A673 (cell line): ENCODE measurements around the gene HES7. TPM values are rescaled to one million over a fixed set of nuclear protein-coding genes. Genes with fewer than 3 reads are reported as not detected.

Experiments
- BruUV-seq: library from RNA; stranded (reverse); fragments of 400-500 nt; replicated peaks from 2 replicates; lab custom pipeline; 2021; lab: Mats Ljungman, UMichigan
- CTCF ChIA-PET: fragments of 300-600 bp; sonication (Branson Sonifier 250); formaldehyde crosslinking; loops from one replicate; lab custom pipeline; 2022; ENCODE audit warnings: antibody characterized with exemption; lab: Charles Lee
- POLR2A ChIA-PET: fragments of 300-600 bp; sonication (Branson Sonifier 250); formaldehyde crosslinking; loops from one replicate; lab custom pipeline; 2022; ENCODE audit warnings: antibody characterized with exemption; ENCODE audit not compliant: low non-redundant PET; lab: Charles Lee
- DNase-seq: peaks from one replicate; pipeline ENCODE4 v3.0.0-alpha.2; 2015; ENCODE audit warnings: low spot score
- H3K27ac ChIP-seq: fragments of 200-600 bp; sonication (generic); 2 replicates; pipeline ENCODE4 v1.5.1; 2016; ENCODE audit warnings: mixed run types, low read depth, mild to moderate bottlenecking, mixed read lengths, antibody characterized with exemption, low read length; ENCODE audit not compliant: poor library complexity, severe bottlenecking
- H3K27me3 ChIP-seq: fragments of 200-600 bp; sonication (generic); replicated peaks from 2 replicates; pipeline ENCODE4 v1.6.1; 2017; ENCODE audit warnings: mixed run types, low read depth, mild to moderate bottlenecking, mixed read lengths, antibody characterized with exemption, low read length; ENCODE audit not compliant: insufficient read depth, poor library complexity
- H3K36me3 ChIP-seq: fragments of 200-600 bp; sonication (generic); 2 replicates; pipeline ENCODE4 v1.6.1; 2016; ENCODE audit warnings: mixed run types, mild to moderate bottlenecking, mixed read lengths, antibody characterized with exemption, low read length; ENCODE audit not compliant: insufficient read depth, poor library complexity, severe bottlenecking
- H3K4me1 ChIP-seq: fragments of 200-600 bp; sonication (generic); 2 replicates; pipeline ENCODE4 v1.6.1; 2017; ENCODE audit warnings: mixed run types, mild to moderate bottlenecking, mixed read lengths, antibody characterized with exemption, low read length; ENCODE audit not compliant: insufficient read depth, poor library complexity, severe bottlenecking
- H3K4me3 ChIP-seq: fragments of 200-600 bp; sonication (generic); 2 replicates; pipeline ENCODE4 v1.5.1; 2016; ENCODE audit warnings: low read depth, mixed run types, mild to moderate bottlenecking, mixed read lengths, low read length; ENCODE audit not compliant: poor library complexity, severe bottlenecking
- H3K9me3 ChIP-seq: fragments of 200-600 bp; sonication (generic); 2 replicates; pipeline ENCODE4 v1.6.1; 2016; ENCODE audit warnings: mixed run types, low read depth, mild to moderate bottlenecking, mixed read lengths, antibody characterized with exemption, low read length; ENCODE audit not compliant: poor library complexity, severe bottlenecking
- EZH2 ChIP-seq: fragments of 200-600 bp; sonication (generic); IDR thresholded peaks from 2 replicates; pipeline ENCODE4 v1.6.1; 2017; ENCODE audit warnings: borderline replicate concordance, low read depth, mild to moderate bottlenecking, mixed read lengths, antibody characterized with exemption, low read length; ENCODE audit not compliant: poor library complexity, severe bottlenecking
- intact Hi-C: fragments of 100-400 bp; cut with micrococcal nuclease; formaldehyde crosslinking; loops from one replicate; pipeline ENCODE4 v1.10.0; 2022; ENCODE audit not compliant: unreplicated experiment
- total RNA-seq: library from RNA; stranded (reverse); gene quantifications from 2 replicates; pipeline ENCODE4 v1.2.3, GENCODE V29; 2021
- TF ChIP-seq, protein P1 (sequence below): fragments of 300-800, 200-600 bp; sonication (generic); conservative IDR thresholded peaks from 2 replicates; pipeline ENCODE4 v1.5.1; 2017; ENCODE audit warnings: low read depth, mild to moderate bottlenecking, antibody characterized with exemption, low read length, moderate library complexity, mixed read lengths

The HES7 gene
- total RNA-seq, 1 experiment from 2014 or later, result 1.7 TPM

DNA sequence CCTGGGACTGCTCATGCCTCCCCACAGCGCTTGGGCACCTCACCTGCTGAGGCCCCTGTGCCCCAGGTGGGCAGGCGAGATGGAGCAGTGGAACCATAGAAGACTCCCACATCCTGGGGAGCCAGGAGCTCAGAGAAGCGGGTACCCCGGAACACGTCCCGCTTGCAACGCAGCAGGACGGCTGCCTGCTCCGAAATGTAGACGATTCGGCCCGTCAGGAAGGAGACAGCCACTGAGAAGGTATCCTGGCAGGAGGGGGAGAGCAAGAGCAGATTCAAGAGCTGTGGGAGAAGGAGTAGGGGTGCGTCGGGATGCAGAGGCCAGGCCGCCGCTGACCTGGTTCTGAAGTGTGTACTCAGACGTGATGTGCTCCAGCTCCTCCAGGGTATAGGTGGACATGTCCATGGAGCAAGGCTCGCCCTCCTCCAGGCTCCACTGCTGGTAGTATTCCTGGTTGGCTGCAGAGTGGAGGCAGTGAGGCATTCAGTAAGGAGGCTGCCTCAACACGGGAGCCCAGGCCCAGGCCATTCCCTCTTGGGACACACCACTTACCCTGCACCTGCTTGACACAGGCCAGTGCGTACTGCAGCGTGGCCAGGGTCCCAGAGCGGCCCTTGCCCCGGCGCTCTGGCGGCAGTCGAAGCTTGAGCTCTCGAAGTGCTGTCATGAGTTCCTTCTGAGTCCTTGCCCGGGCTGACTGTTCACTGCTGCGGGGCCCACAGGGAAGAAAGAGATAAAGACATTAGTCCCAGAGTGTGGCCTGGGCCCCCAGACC, 25.7 kb upstream of the HES7 start:
- Histone ChIP-seq H3K36me3 (peaks cover 54% of the 10 kb centered on the region), H3K4me3 (no peak overlapping the region), H3K9me3 (no peaks in the 10 kb centered on the region), H3K27me3 (no peaks in the 10 kb centered on the region), H3K4me1 (peaks cover 29% of the 10 kb centered on the region), H3K27ac (no peak overlapping the region)
- intact Hi-C loops, result no loop called here
- no peak for DNase-seq
- ChIA-PET POLR2A (no interaction called here), CTCF (no interaction called here)
- no TSS peak for BruUV-seq
- no peak for TF ChIP-seq EZH2
- TF ChIP-seq, protein P1, sequence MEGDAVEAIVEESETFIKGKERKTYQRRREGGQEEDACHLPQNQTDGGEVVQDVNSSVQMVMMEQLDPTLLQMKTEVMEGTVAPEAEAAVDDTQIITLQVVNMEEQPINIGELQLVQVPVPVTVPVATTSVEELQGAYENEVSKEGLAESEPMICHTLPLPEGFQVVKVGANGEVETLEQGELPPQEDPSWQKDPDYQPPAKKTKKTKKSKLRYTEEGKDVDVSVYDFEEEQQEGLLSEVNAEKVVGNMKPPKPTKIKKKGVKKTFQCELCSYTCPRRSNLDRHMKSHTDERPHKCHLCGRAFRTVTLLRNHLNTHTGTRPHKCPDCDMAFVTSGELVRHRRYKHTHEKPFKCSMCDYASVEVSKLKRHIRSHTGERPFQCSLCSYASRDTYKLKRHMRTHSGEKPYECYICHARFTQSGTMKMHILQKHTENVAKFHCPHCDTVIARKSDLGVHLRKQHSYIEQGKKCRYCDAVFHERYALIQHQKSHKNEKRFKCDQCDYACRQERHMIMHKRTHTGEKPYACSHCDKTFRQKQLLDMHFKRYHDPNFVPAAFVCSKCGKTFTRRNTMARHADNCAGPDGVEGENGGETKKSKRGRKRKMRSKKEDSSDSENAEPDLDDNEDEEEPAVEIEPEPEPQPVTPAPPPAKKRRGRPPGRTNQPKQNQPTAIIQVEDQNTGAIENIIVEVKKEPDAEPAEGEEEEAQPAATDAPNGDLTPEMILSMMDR, result no peak

GRCh38 chr17:8148560-8148959, 24.7 kb upstream of the HES7 start:
- intact Hi-C loops, result no loop called here
- no peak overlapping the region for H3K27ac ChIP-seq
- BruUV-seq, result no TSS peak
- no peak for DNase-seq
- H3K36me3 ChIP-seq, result peaks cover 62% of the 10 kb centered on the region
- H3K4me1 ChIP-seq, result peaks cover 20% of the 10 kb centered on the region
- ChIA-PET POLR2A (no interaction called here), CTCF (no interaction called here)
- no peaks in the 10 kb centered on the region for H3K27me3 ChIP-seq
- no peaks in the 10 kb centered on the region for H3K9me3 ChIP-seq
- H3K4me3 ChIP-seq, result no peak overlapping the region
- TF ChIP-seq EZH2, result no peak
- TF ChIP-seq, protein P1, result no peak

DNA sequence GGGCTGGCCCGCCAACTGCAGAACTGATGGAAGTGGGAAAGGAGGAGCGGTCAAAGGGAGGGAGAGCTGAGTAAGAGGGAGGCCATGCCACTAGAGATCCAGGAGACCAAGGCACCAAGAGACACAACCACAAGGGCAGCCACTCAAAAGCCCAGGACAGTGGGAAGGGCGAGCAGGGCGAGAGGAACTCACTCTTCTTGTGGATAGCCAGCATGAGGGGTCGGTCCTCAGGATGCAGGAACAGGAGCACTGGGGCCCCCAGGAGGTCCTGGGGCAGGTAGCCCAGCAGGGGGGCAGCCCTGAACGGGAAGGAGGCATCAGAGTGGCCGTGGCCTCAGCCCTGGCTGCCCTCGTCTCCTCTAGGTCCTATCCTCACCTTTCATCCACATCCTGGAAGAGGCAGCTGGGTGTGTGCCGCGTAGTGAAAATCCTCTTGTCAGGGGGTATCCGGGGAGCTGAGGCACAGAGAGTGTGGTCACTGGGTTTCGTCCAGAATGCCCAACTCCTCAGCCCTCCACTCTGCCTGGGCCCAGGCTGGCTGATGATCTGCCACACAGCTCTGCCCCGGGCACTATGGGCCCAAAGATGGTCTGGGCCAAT, 24.0 kb upstream of the HES7 start:
- TF ChIP-seq, protein P1, result no peak
- TF ChIP-seq EZH2, result no peak
- Histone ChIP-seq H3K27me3 (no peaks in the 10 kb centered on the region), H3K4me1 (peaks cover 14% of the 10 kb centered on the region), H3K9me3 (no peaks in the 10 kb centered on the region), H3K4me3 (no peak overlapping the region), H3K36me3 (peaks cover 62% of the 10 kb centered on the region), H3K27ac (no peak overlapping the region)
- CTCF ChIA-PET, result no interaction called here
- BruUV-seq, result no TSS peak
- POLR2A ChIA-PET, result no interaction called here
- intact Hi-C loops, result no loop called here
- no peak for DNase-seq
